ENCODE measurements around the gene HTR2A.

GRCh38 chr13:46861959-46862358 lies 34.9 kb downstream of the HTR2A start:
- TF ChIP-seq POLR2A (IDR thresholded peaks at IDR 0.05; ENCODE audit: low read depth, low read length) (no peak), POLR2AphosphoS5 (IDR thresholded peaks at IDR 0.05; ENCODE audit: low read depth, low read length) (no peak), TAF1 (IDR thresholded peaks at IDR 0.05; ENCODE audit: borderline replicate concordance, low read depth, low read length) (no peak)

All from GM12892 (cell line).